Eye (tissue), 1 donor: ENCODE results near the gene IMP4.

Source experiments
- DNase-seq: peaks from one replicate; pipeline ENCODE4 v3.0.0-alpha.2; 2015

Gene IMP4

GRCh38 chr2:130358420-130359350, 16.0 kb downstream of the IMP4 start:
- no peak for DNase-seq

DNA sequence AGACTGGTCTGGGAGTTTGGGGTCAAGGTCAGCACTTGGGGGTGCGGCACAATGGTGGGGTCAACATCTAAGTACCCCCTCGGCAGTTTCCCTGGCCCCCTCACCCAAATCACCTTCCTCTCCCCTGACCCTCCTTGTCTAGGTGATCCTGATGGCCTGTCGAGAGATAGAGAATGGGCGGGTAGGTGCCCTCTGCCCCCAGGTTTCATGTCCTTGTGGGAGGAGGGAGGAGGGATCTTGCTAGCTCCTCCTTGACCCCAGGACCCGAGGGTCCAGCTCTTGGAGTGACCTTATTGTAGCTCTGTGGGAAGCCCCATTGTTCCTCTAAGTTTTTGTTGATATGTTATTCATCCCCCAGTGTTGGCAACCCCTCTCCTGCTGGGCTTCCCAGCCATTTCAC, 16.8 kb downstream of the IMP4 start:
- no peak for DNase-seq

DNA sequence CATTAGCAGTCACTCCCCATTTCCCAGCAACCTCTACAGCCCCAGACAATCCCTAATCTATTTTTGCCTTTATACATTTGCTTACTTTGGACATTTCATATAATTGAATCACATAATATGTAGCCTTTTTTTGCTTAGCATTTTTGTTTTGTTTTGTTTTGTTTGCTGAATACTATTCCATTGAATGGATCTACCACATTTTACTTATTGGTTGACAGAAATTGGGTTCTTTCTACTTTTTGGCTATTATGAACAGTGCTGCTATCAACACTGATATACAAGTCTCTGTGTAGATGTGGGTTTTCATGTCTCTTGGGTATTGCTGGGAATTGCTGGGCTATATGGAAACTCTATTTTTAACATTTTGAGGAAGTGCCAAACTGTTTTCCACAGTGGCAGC, 20.8 kb downstream of the IMP4 start:
- no peak for DNase-seq

DNA sequence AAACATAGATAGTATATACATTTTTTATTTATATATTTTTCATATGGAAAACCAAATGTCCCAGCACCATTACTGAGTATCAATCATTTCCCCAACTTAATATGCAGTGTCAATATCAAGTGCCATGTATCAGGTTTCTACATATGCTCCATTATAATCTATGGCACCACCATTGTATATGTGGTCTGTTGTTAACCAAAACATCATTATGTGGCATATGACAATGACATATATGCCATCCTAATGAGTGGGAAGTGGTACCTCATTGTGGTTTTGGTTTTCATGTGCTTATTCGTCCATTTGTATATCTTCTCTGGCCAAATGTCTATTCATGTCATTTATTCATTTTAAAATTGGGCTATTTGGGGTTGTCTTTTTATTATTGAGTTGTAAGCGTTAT, 22.4 kb downstream of the IMP4 start:
- DNase-seq = no peak

- DNase-seq = peak; percentile 26
Observed at GRCh38 chr2:130365963-130366362, 23.3 kb downstream of the IMP4 start.

GRCh38 chr2:130366720-130367119, 24.0 kb downstream of the IMP4 start:
- DNase-seq = no peak

- no peak for DNase-seq
Observed at GRCh38 chr2:130368786-130369185, 26.1 kb downstream of the IMP4 start.

DNA sequence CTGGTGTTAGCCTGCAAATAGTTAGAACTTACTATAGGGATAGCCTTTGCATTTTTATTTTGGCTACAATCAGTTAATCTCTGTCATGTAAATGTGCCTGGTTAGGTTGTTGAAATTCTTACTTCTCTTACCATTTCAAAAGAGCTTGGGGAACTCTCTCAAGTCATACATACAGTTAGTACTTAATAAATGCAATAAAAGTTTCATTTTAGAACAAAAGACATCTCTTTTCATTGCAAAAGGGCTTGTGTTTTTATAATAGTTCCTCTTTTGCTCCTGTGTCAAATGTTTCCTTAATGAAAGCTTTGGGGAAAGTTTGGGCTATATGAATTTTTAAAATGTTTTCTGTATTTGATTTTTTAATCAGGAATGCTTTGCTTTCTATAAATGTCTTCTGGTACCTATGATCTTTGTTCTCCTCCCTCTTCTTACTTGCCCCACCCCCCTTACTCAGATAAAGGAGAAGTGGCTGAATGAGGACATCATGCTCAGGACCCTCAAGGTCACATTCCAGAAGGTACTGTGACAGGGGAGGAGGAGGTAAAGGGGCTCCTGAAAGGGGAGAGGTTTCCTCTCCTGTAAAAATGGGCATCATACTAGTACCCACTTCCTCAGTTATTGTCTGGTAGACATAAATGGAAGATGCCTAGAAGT, 26.7 kb downstream of the IMP4 start:
- DNase-seq = no peak

- no peak for DNase-seq
Observed at GRCh38 chr2:130369965-130370341, 27.3 kb downstream of the IMP4 start.

GRCh38 chr2:130370490-130370889, 27.8 kb downstream of the IMP4 start:
- DNase-seq = no peak

GRCh38 chr2:130371723-130372054, 29.0 kb downstream of the IMP4 start:
- DNase-seq = no peak

- peak; percentile 96 for DNase-seq
Observed at GRCh38 chr2:130372055-130372832, 29.5 kb downstream of the IMP4 start.

DNA sequence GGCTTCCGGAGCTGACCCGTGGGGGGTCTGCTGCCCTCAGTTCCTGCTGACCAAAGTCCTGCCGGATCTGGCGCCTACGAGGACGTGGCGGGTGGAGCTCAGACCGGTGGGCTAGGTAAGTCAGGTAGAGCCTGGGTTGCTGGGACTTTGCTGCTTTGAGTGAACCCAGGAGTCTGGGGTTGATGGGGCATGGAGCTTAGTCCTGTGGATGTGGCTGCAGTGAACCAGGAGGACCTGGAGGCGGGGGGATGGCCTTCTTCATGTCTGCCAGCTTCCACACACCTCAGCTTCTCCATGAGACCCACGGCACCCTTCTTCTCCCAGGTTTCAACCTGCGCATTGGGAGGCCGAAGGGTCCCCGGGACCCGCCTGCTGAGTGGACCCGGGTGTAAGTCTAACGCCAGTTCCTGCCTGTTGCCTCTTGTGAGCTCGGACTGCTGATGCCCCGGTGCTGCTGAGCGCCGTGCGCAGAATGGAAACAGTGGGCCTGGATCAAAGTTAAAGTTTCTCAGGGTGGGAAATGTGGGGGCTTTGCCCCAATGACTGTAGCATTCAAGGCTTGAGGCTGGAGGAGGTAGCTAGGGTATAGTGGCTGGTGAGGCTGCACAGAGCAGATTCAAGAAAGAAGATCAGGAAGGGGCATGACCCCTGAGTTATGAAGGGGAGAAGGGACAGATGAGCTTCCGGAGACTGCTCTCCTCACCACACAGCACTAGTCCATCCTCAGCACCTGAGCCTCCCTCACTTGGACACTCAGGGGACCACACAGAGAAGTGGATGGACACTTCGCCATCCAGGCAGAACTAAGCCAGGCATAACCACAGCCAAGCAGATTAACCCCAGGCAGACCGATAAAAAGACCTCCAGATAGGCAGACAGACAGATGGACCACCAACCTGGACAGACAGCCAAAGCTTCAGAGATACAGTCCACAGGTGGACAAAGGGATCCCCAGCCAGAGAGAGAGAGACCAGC, 30.4 kb downstream of the IMP4 start:
- DNase-seq = peak; percentile 26

GRCh38 chr2:130373808-130374365, 31.2 kb downstream of the IMP4 start:
- DNase-seq = no peak

GRCh38 chr2:130374587-130375290, 32.0 kb downstream of the IMP4 start:
- no peak for DNase-seq

GRCh38 chr2:130375291-130376266, 32.9 kb downstream of the IMP4 start:
- no peak for DNase-seq

GRCh38 chr2:130376433-130377293, 34.0 kb downstream of the IMP4 start:
- DNase-seq = no peak

- DNase-seq = no peak
Observed at GRCh38 chr2:130377491-130377890, 34.8 kb downstream of the IMP4 start.
